Peyer's patch (tissue), 4 donors: ENCODE data around the gene PLK2.

Source experiments
- POLR2A ChIP-seq, 2 donors: fragments of 450-650 bp; IDR thresholded peaks; one replicate each; pipeline ENCODE4 v1.5.1; 2017; ENCODE audit warnings: antibody characterized with exemption in 2 of 2, mild to moderate bottlenecking in 2 of 2, moderate library complexity in 2 of 2
- TF ChIP-seq, protein P1 (sequence below), 6 experiments: fragments of 450-650 bp in 4 of 6; fragments of 200-600 bp in 2 of 6; sonication (generic) in 1 of 6; IDR thresholded peaks; one replicate each; pipeline ENCODE4 v1.5.1; 2017 to 2019; ENCODE audit warnings: antibody characterized with exemption in 6 of 6, mild to moderate bottlenecking in 3 of 6, moderate library complexity in 1 of 6

DNA sequence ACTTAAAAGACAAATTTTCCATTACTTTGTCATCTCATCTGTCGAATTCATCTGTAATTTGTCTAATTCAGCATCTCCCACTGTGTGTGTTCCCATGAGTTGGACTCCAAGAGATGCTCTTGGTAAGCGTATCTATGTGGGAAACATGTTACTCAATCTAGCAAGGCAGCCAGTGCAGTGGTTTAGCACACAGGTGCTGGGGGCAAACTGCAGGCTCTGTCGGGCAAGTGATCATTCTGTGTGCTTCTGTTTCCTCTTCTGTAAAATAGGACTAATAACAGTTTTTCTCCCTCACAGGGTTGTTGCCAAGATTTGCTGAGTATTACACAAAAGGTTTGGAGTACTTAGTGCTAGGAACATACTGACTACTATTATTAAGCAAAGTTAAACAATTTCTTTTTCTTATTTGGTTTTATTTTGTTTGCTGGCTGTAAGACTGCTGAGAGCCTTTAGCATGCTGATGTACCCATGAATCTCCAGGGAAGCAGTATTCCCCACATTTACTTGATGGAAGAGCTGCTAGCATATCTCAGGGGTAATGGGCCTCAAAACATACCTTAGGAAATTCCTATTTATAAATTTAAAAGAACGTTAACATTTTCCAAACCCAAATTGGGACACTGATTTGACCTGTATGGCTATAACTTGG lies 30.6 kb upstream of the PLK2 start:
- no peak for TF ChIP-seq POLR2A (IDR thresholded peaks at IDR 0.05)
- TF ChIP-seq, protein P1, sequence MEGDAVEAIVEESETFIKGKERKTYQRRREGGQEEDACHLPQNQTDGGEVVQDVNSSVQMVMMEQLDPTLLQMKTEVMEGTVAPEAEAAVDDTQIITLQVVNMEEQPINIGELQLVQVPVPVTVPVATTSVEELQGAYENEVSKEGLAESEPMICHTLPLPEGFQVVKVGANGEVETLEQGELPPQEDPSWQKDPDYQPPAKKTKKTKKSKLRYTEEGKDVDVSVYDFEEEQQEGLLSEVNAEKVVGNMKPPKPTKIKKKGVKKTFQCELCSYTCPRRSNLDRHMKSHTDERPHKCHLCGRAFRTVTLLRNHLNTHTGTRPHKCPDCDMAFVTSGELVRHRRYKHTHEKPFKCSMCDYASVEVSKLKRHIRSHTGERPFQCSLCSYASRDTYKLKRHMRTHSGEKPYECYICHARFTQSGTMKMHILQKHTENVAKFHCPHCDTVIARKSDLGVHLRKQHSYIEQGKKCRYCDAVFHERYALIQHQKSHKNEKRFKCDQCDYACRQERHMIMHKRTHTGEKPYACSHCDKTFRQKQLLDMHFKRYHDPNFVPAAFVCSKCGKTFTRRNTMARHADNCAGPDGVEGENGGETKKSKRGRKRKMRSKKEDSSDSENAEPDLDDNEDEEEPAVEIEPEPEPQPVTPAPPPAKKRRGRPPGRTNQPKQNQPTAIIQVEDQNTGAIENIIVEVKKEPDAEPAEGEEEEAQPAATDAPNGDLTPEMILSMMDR (IDR thresholded peaks at IDR 0.05) = no peak
